HepG2 (cell line): Measurements from ENCODE around the gene NHERF2. TPM values are rescaled to one million over a fixed set of nuclear protein-coding genes. Genes with fewer than 3 reads are reported as not detected.

Experiments used
- ATAC-seq: fragments of 200-7000 bp; cut with Tn5 transposase; 3 replicates; pipeline ENCODE4 v1.9.1; 2020; ENCODE audit warnings: mild to moderate bottlenecking, moderate library complexity
- BruUV-seq: library from RNA; stranded (reverse); fragments of 400-500 nt; replicated peaks from 2 replicates; lab custom pipeline; 2021; lab: Mats Ljungman, UMichigan
- CTCF ChIA-PET: fragments of 300-600 bp; formaldehyde crosslinking; extraction: SDS; loops from one replicate; lab custom pipeline; 2021; ENCODE audit warnings: low total read pairs, inconsistent platforms, low intra/inter-chr PET ratio; lab: Yijun Ruan, JAX
- POLR2A ChIA-PET: fragments of 350-600 bp; sonication (Branson Sonifier 250); formaldehyde crosslinking; loops from one replicate; lab custom pipeline; 2020; ENCODE audit warnings: antibody characterized with exemption, inconsistent platforms; lab: Yijun Ruan, JAX
- DNase-seq: peaks from one replicate; pipeline ENCODE4 v3.0.0-alpha.2; 2015; ENCODE audit warnings: low spot score
- FAIRE-seq: peaks from 3 replicates; lab custom pipeline; 2011; peaks lifted over from hg19 to GRCh38; lab: Jason Lieb, UNC
- H2AFZ ChIP-seq: one replicate; pipeline ENCODE4 v1.6.1; 2011; ENCODE audit warnings: low read length, inconsistent platforms
- H3K27ac ChIP-seq: fragments of 300-600 bp; 3 replicates; pipeline ENCODE4 v1.8.0; 2011; ENCODE audit warnings: mixed run types, mild to moderate bottlenecking, mixed read lengths, low read length, inconsistent platforms; ENCODE audit not compliant: insufficient read depth; ENCODE audit errors: extremely low read length
- H3K27me3 ChIP-seq, 2 experiments: fragments of 200-600 bp in 1 of 2; 2 replicates in 1 of 2; 3 replicates in 1 of 2; pipeline versions ENCODE4 v1.6.0 to v1.8.0; 2011; ENCODE audit warnings: low read length in 2 of 2, mild to moderate bottlenecking in 2 of 2, moderate library complexity in 2 of 2, inconsistent platforms in 1 of 2; ENCODE audit not compliant: insufficient read depth in 2 of 2, control insufficient read depth in 1 of 2
- H3K36me3 ChIP-seq, 2 experiments: fragments of 200-600 bp in 1 of 2; replicated peaks in 1 of 2; 2 replicates in 1 of 2; 3 replicates in 1 of 2; pipeline versions ENCODE4 v1.5.1 to v1.8.0; 2011; ENCODE audit warnings: low read length in 2 of 2, inconsistent platforms in 1 of 2; ENCODE audit not compliant: insufficient read depth in 2 of 2, control insufficient read depth in 1 of 2
- H3K4me1 ChIP-seq: 2 replicates; pipeline ENCODE4 v1.5.1; 2012; ENCODE audit warnings: low read length, inconsistent platforms; ENCODE audit not compliant: insufficient read depth
- H3K4me2 ChIP-seq: 2 replicates; pipeline ENCODE4 v1.6.0; 2011; ENCODE audit warnings: low read depth, low read length, inconsistent platforms
- H3K4me3 ChIP-seq, 3 experiments: fragments of 200-600 bp in 1 of 3; sonication (generic), shearing (Covaris generic) in 1 of 3; replicated peaks in 1 of 3; 2 replicates each; pipeline ENCODE4 v1.5.1; 2011 to 2016; ENCODE audit warnings: low read length in 3 of 3, inconsistent platforms in 2 of 3, low read depth in 2 of 3, mild to moderate bottlenecking in 2 of 3, control low read depth in 1 of 3, mixed read lengths in 1 of 3; ENCODE audit not compliant: insufficient read depth in 1 of 3
- H3K79me2 ChIP-seq: one replicate; pipeline ENCODE4 v1.6.1; 2011; ENCODE audit warnings: low read length, inconsistent platforms; ENCODE audit not compliant: insufficient read depth
- H3K9ac ChIP-seq: 2 replicates; pipeline ENCODE4 v1.6.0; 2011; ENCODE audit warnings: mild to moderate bottlenecking, low read depth, low read length, inconsistent platforms; ENCODE audit not compliant: insufficient read depth
- H3K9me3 ChIP-seq: 2 replicates; pipeline ENCODE4 v1.5.1; 2012; ENCODE audit warnings: mild to moderate bottlenecking, low read length
- H4K20me1 ChIP-seq: 2 replicates; pipeline ENCODE4 v1.6.0; 2011; ENCODE audit warnings: inconsistent platforms, mild to moderate bottlenecking, low read length, moderate library complexity; ENCODE audit not compliant: insufficient read depth
- ETV6 ChIP-seq: sonication (generic); formaldehyde crosslinking; conservative IDR thresholded peaks from 2 replicates; pipeline ENCODE4 v1.4.0; 2020; ENCODE audit warnings: missing genetic modification reagents
- KLF9 ChIP-seq: IDR thresholded peaks from 2 replicates; pipeline ENCODE4 v1.6.1; 2016; ENCODE audit warnings: low read depth
- NFYC ChIP-seq: IDR thresholded peaks from 2 replicates; pipeline ENCODE4 v1.6.1; 2016; ENCODE audit warnings: missing genetic modification reagents, missing compliant biosample characterization
- SRSF4 ChIP-seq: fragments of 200-400 bp; formaldehyde crosslinking; IDR thresholded peaks from one replicate; pipeline ENCODE4 v1.6.1; 2018; ENCODE audit warnings: mild to moderate bottlenecking, low read depth, low read length, moderate library complexity; ENCODE audit not compliant: poor library complexity, severe bottlenecking
- ZC3H13 ChIP-seq: sonication (generic); formaldehyde crosslinking; IDR thresholded peaks from 2 replicates; pipeline ENCODE4 v1.8.1; 2023; ENCODE audit warnings: mild to moderate bottlenecking, missing genetic modification reagents, moderate library complexity
- ZIK1 ChIP-seq: sonication (generic); formaldehyde crosslinking; IDR thresholded peaks from 2 replicates; pipeline ENCODE4 v1.5.0; 2020; ENCODE audit warnings: mild to moderate bottlenecking, low read depth, missing genetic modification reagents, borderline replicate concordance
- ZNF30 ChIP-seq: sonication (generic); formaldehyde crosslinking; IDR thresholded peaks from 2 replicates; pipeline ENCODE4 v1.5.0; 2020; ENCODE audit warnings: mild to moderate bottlenecking, missing genetic modification reagents
- ZNF557 ChIP-seq: sonication (generic); formaldehyde crosslinking; IDR thresholded peaks from 2 replicates; pipeline ENCODE4 v1.4.0; 2020; ENCODE audit warnings: missing genetic modification reagents
- WGBS: methylation state at CpG from one replicate; pipeline ENCODE4 v1.1.6; 2017; ENCODE audit warnings: low lambda C conversion rate; 5-methylcytosine and 5-hydroxymethylcytosine counted together
- in situ Hi-C: cut with HindIII; loops from 2 replicates; pipeline ENCODE4 v1.10.0; 2017; ENCODE audit warnings: low pct_unique_long_range_greater_than_20kb; ENCODE audit not compliant: extremely low pct_ligation_motif_present
- intact Hi-C: fragments of 100-400 bp; cut with micrococcal nuclease; formaldehyde crosslinking; loops from one replicate; pipeline ENCODE4 v1.10.0; 2022; ENCODE audit not compliant: unreplicated experiment
- polyA plus RNA-seq, 8 experiments: library from polyadenylated mRNA; depleted of rRNA in 3 of 8; stranded (reverse) in 7 of 8; unstranded in 1 of 8; fragments of >200 nt; fragmentation: Illumina TruSeq in 4 of 8; extraction: Trizol in 4 of 8; gene quantifications; 2 replicates each; pipeline versions ENCODE4 v1.2.1 to v1.2.3, GENCODE V29; 2011 to 2016; ENCODE audit warnings: low read depth in 4 of 8, missing spikeins in 1 of 8, mixed read lengths in 1 of 8; ENCODE audit not compliant: insufficient read depth in 1 of 8
- total RNA-seq, 5 experiments: library from RNA; depleted of rRNA; stranded (reverse); fragments of >200 nt; fragmentation: Illumina TruSeq; extraction: Trizol; gene quantifications; 2 replicates each; pipeline ENCODE4 v1.2.3, GENCODE V29; 2016; ENCODE audit warnings: low read depth in 1 of 5
- TF ChIP-seq, protein P1 (sequence below): IDR thresholded peaks from 2 replicates; pipeline ENCODE4 v1.6.1; 2016; ENCODE audit warnings: low read depth, missing genetic modification reagents, missing compliant biosample characterization
- TF ChIP-seq, protein P2 (sequence below): sonication (generic); formaldehyde crosslinking; IDR thresholded peaks from 2 replicates; pipeline ENCODE4 v1.8.1; 2023; ENCODE audit warnings: mild to moderate bottlenecking, missing genetic modification reagents, borderline replicate concordance
- TF ChIP-seq, protein P3 (sequence below): sonication (generic); formaldehyde crosslinking; IDR thresholded peaks from 2 replicates; pipeline ENCODE4 v1.4.0; 2020; ENCODE audit warnings: mild to moderate bottlenecking, missing genetic modification reagents

The NHERF2 gene
- total and polyA plus RNA-seq, 2 of the 13 experiments (the other 11 are each of a cell fraction or from before 2014, with no cell fraction given): 23.7 to 39.3 TPM

DNA sequence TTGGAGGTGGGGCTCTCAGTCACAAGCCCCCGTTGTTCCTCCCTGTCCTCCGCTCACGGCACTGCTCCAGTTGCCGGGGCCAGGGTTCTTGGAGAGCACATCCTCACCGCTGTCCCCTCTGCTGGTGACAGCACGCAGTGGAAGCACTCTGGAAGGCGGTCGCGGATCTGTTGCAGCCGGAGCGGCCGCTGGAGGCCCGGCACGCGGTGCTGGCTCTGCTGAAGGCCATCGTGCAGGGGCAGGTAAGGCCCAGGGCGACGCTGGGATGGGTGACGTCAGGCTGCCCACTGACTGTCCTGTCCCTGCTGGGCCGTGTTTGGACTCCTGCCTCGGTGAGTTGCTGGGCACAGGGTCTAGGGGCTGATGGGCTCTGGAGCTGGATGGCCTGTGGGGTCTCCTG, 26.5 kb downstream of the NHERF2 start (continued):
- TF ChIP-seq, protein P1, sequence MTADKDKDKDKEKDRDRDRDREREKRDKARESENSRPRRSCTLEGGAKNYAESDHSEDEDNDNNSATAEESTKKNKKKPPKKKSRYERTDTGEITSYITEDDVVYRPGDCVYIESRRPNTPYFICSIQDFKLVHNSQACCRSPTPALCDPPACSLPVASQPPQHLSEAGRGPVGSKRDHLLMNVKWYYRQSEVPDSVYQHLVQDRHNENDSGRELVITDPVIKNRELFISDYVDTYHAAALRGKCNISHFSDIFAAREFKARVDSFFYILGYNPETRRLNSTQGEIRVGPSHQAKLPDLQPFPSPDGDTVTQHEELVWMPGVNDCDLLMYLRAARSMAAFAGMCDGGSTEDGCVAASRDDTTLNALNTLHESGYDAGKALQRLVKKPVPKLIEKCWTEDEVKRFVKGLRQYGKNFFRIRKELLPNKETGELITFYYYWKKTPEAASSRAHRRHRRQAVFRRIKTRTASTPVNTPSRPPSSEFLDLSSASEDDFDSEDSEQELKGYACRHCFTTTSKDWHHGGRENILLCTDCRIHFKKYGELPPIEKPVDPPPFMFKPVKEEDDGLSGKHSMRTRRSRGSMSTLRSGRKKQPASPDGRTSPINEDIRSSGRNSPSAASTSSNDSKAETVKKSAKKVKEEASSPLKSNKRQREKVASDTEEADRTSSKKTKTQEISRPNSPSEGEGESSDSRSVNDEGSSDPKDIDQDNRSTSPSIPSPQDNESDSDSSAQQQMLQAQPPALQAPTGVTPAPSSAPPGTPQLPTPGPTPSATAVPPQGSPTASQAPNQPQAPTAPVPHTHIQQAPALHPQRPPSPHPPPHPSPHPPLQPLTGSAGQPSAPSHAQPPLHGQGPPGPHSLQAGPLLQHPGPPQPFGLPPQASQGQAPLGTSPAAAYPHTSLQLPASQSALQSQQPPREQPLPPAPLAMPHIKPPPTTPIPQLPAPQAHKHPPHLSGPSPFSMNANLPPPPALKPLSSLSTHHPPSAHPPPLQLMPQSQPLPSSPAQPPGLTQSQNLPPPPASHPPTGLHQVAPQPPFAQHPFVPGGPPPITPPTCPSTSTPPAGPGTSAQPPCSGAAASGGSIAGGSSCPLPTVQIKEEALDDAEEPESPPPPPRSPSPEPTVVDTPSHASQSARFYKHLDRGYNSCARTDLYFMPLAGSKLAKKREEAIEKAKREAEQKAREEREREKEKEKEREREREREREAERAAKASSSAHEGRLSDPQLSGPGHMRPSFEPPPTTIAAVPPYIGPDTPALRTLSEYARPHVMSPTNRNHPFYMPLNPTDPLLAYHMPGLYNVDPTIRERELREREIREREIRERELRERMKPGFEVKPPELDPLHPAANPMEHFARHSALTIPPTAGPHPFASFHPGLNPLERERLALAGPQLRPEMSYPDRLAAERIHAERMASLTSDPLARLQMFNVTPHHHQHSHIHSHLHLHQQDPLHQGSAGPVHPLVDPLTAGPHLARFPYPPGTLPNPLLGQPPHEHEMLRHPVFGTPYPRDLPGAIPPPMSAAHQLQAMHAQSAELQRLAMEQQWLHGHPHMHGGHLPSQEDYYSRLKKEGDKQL (CRISPR knock-in tag): no peak
- no peak for TF ChIP-seq SRSF4

DNA sequence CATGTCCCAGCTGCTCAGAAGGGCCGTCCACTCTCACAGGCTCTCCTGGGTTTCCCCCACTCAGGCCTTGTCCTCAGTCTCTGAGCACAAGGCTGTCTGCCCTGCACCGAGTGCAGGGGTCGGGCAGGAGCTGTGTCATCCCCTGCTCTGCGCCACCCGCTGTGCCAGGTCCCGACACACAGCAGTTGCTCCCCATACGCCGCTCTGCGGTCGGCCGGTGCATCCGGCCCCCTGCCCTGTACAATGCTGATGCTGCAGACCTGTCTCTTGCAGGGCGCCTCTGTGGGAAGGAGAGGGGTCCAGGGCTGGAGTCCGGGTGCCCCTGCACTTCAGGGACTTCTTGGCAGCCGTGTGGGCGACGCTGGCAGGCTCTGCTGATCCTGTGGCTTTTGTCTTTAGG, 27.2 kb downstream of the NHERF2 start:
- intact Hi-C loops (no loop called here), in situ Hi-C loops (no loop called here)
- no peak for DNase-seq
- Histone ChIP-seq H3K79me2 (peaks cover 1% of the 10 kb centered on the region), H3K9ac (no peak overlapping the region), H3K27ac (no peak overlapping the region), H3K4me2 (no peak overlapping the region), H4K20me1 (no peaks in the 10 kb centered on the region), H3K36me3 (peaks cover 16 to 30% of the 10 kb centered on the region in 2 experiments; a peak in 4 of 5 replicates), H2AFZ (no peak overlapping the region), H3K4me3 (no peak overlapping the region), H3K9me3 (no peaks in the 10 kb centered on the region), H3K27me3 (no peaks in the 10 kb centered on the region), H3K4me1 (peaks cover 7% of the 10 kb centered on the region)
- BruUV-seq: no TSS peak
- CTCF ChIA-PET: no interaction called here
- TF ChIP-seq, protein P2, sequence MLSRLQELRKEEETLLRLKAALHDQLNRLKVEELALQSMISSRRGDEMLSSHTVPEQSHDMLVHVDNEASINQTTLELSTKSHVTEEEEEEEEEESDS: no peak
- TF ChIP-seq ZNF30 (CRISPR knock-in tag) (no peak), NFYC (no peak), ZC3H13 (CRISPR knock-in tag) (no peak), ZIK1 (CRISPR knock-in tag) (no peak), ZNF557 (CRISPR knock-in tag) (no peak), KLF9 (CRISPR knock-in tag) (no peak), ETV6 (CRISPR knock-in tag) (no peak)
- TF ChIP-seq, protein P3, sequence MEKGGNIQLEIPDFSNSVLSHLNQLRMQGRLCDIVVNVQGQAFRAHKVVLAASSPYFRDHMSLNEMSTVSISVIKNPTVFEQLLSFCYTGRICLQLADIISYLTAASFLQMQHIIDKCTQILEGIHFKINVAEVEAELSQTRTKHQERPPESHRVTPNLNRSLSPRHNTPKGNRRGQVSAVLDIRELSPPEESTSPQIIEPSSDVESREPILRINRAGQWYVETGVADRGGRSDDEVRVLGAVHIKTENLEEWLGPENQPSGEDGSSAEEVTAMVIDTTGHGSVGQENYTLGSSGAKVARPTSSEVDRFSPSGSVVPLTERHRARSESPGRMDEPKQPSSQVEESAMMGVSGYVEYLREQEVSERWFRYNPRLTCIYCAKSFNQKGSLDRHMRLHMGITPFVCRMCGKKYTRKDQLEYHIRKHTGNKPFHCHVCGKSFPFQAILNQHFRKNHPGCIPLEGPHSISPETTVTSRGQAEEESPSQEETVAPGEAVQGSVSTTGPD: no peak
- no peak for FAIRE-seq
- 96% methylated on average over 14 of the region's 17 CpGs for WGBS
- ATAC-seq: no peak
- POLR2A ChIA-PET: no interaction called here
